ENCODE measurements around the gene GLYATL1.

The GLYATL1 gene, protein sequence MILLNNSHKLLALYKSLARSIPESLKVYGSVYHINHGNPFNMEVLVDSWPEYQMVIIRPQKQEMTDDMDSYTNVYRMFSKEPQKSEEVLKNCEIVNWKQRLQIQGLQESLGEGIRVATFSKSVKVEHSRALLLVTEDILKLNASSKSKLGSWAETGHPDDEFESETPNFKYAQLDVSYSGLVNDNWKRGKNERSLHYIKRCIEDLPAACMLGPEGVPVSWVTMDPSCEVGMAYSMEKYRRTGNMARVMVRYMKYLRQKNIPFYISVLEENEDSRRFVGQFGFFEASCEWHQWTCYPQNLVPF

DNA sequence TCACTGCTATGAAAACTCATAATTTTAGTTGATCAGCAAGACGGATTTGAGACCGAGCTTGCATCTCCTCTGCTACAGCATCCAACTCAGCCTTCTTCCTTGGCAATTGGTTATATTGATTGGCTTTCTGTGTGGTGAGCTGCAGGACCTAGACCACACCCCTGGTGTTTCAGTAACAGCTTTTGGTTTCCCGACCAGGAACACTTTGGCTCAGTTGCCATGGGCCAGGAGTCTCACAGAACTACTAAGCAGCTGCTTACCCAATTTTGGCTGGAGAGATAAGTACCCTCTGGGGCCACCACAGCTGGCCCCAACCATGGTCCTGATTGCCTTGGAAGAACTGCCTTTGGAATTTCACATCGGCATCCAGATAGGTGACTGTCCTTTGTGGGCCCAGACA is at the start of gene GLYATL1:
Gene GLYATL1 (plus strand): TSS at position 212 of the 400 bp plus-strand sequence. CDS start 7,600 bp downstream, outside the sequence.
- H3K36me3 ChIP-seq, result no peaks in the 10 kb centered on the region
- no peaks in the 10 kb centered on the region for H3K9me3 ChIP-seq (ENCODE audit: severe bottlenecking)
- no peak for DNase-seq
- TF ChIP-seq, protein P1, sequence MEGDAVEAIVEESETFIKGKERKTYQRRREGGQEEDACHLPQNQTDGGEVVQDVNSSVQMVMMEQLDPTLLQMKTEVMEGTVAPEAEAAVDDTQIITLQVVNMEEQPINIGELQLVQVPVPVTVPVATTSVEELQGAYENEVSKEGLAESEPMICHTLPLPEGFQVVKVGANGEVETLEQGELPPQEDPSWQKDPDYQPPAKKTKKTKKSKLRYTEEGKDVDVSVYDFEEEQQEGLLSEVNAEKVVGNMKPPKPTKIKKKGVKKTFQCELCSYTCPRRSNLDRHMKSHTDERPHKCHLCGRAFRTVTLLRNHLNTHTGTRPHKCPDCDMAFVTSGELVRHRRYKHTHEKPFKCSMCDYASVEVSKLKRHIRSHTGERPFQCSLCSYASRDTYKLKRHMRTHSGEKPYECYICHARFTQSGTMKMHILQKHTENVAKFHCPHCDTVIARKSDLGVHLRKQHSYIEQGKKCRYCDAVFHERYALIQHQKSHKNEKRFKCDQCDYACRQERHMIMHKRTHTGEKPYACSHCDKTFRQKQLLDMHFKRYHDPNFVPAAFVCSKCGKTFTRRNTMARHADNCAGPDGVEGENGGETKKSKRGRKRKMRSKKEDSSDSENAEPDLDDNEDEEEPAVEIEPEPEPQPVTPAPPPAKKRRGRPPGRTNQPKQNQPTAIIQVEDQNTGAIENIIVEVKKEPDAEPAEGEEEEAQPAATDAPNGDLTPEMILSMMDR (IDR thresholded peaks at IDR 0.05; ENCODE audit: low read depth, low read length), result no peak
- H3K4me3 ChIP-seq (ENCODE audit: low read depth, low read length), result no peak within 1 kb of the TSS
- no peak within 1 kb of the TSS for H3K27ac ChIP-seq
- peaks cover 25% of the 10 kb centered on the region for H3K27me3 ChIP-seq (ENCODE audit: insufficient read depth, low read depth, severe bottlenecking)

- Histone ChIP-seq H3K36me3 (no peaks in the 10 kb centered on the region), H3K27ac (no peak overlapping the region), H3K9me3 (ENCODE audit: severe bottlenecking) (no peaks in the 10 kb centered on the region), H3K27me3 (ENCODE audit: insufficient read depth, low read depth, severe bottlenecking) (no peaks in the 10 kb centered on the region), H3K4me3 (ENCODE audit: low read depth, low read length) (no peak overlapping the region)
- DNase-seq, result no peak
- TF ChIP-seq, protein P1 (IDR thresholded peaks at IDR 0.05; ENCODE audit: low read depth, low read length), result no peak
Measured at GRCh38 chr11:58893899-58894298, 45.4 kb upstream of the GLYATL1 start.

- H3K9me3 ChIP-seq (ENCODE audit: severe bottlenecking), result no peaks in the 10 kb centered on the region
- H3K27me3 ChIP-seq (ENCODE audit: insufficient read depth, low read depth, severe bottlenecking), result no peaks in the 10 kb centered on the region
- H3K27ac ChIP-seq, result no peak overlapping the region
- DNase-seq, result no peak
- no peaks in the 10 kb centered on the region for H3K36me3 ChIP-seq
- TF ChIP-seq, protein P1 (IDR thresholded peaks at IDR 0.05; ENCODE audit: low read depth, low read length), result no peak
- no peak overlapping the region for H3K4me3 ChIP-seq (ENCODE audit: low read depth, low read length)
Measured at GRCh38 chr11:58898106-58898505, 41.2 kb upstream of the GLYATL1 start.

- Histone ChIP-seq H3K27me3 (ENCODE audit: insufficient read depth, low read depth, severe bottlenecking) (peaks cover 1% of the 10 kb centered on the region), H3K27ac (no peak overlapping the region), H3K4me3 (ENCODE audit: low read depth, low read length) (no peak overlapping the region), H3K36me3 (no peaks in the 10 kb centered on the region), H3K9me3 (ENCODE audit: severe bottlenecking) (no peaks in the 10 kb centered on the region)
- DNase-seq, result peak; percentile 61
- TF ChIP-seq, protein P1 (IDR thresholded peaks at IDR 0.05; ENCODE audit: low read depth, low read length), result peak; percentile 40
Measured at GRCh38 chr11:58900479-58901420, 38.5 kb upstream of the GLYATL1 start.

- TF ChIP-seq, protein P1 (IDR thresholded peaks at IDR 0.05; ENCODE audit: low read depth, low read length), result no peak
- H3K9me3 ChIP-seq (ENCODE audit: severe bottlenecking), result no peaks in the 10 kb centered on the region
- H3K4me3 ChIP-seq (ENCODE audit: low read depth, low read length), result no peak overlapping the region
- peaks cover 19% of the 10 kb centered on the region for H3K27me3 ChIP-seq (ENCODE audit: insufficient read depth, low read depth, severe bottlenecking)
- no peak for DNase-seq
- H3K27ac ChIP-seq, result no peak overlapping the region
- no peaks in the 10 kb centered on the region for H3K36me3 ChIP-seq
Measured at GRCh38 chr11:58902881-58903280, 36.4 kb upstream of the GLYATL1 start.

Data from WERI-Rb-1 (cell line).